Measurements from ENCODE around the gene DENND11. TPM values are rescaled to one million over a fixed set of nuclear protein-coding genes. Genes with fewer than 3 reads are reported as not detected.
A peak's percentile ranks its signal among the peaks of the same experiment; 100 is the strongest.
"Not testable (repeated sequence)": the region's sequence is repeated elsewhere in the genome, so short reads cannot be mapped to it uniquely, and the experiment has no call there.

DENND11 gene
- total RNA-seq, 1 donor from 2014 or later, result 32.0 TPM

DNA sequence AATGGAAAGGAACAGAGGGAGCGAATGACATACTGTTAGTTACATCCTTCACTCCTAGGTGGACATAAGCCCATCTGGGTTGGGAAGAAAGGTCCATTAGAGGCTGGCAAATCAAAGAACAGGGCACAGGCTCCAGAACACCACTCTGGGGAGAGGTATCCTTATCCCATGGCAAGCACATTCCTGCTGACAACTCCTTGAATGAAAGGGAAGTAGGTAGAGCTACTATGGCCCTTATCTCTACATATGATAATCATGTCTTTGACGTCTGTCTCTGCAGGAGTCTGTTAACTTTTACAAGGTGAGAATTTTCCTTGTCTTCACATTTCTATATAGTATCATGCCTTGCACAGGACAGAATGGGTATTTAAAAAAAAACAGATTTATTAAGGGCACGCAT is 10.4 kb downstream of the DENND11 start:
- intact Hi-C loops (cut with micrococcal nuclease), result no loop called here
- H3K36me3 Mint-ChIP-seq (ENCODE audit: low read depth), result peaks cover 21% of the 10 kb centered on the region
- H3K4me3 Mint-ChIP-seq (ENCODE audit: low read depth), result no peak overlapping the region
- no peak overlapping the region for H3K27ac Mint-ChIP-seq
- H3K27me3 Mint-ChIP-seq (ENCODE audit: low read depth), result no peaks in the 10 kb centered on the region
- H3K9me3 Mint-ChIP-seq, result no peaks in the 10 kb centered on the region
- peaks cover 5% of the 10 kb centered on the region for H3K4me1 Mint-ChIP-seq (ENCODE audit: low read depth)
- DNase-seq (ENCODE audit: low spot score), result no peak

DNA sequence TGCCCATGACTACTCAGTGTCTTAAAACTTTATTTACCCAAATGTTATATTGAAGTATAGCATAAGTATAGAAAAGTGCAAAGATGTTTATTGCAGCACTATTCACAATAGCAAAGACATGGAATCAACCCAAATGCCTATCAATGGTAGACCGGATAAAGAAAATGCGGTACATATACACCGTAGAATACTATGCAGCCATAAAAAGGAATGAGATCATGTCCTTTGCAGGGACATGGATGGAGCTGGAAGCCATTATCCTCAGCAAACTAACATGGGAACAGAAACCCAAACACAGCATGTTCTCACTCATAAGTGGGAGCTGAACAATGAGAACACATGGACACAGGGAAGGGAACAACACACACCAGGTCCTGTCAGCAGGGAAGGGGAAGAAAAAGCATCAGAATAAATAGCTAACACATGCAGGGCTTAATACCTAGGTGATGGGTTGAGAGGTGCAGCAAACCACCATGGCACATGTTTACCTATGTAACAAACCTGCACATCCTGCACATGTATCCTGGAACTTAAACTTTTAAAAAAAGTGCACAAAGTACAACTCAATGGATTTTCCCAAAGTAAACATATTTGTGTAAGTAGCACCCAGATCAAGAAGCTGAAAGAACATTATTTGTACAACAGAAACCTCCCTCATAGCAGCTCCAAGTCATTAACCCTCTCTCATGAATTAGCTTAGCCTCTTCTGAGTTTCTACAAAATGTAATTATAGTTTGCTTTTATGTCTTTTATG is 12.7 kb downstream of the DENND11 start:
- H3K4me3 Mint-ChIP-seq (ENCODE audit: low read depth); intact Hi-C loops (cut with micrococcal nuclease); DNase-seq (ENCODE audit: low spot score); H3K27ac Mint-ChIP-seq; H3K9me3 Mint-ChIP-seq; H3K27me3 Mint-ChIP-seq (ENCODE audit: low read depth): not testable (repeated sequence)
- Mint-ChIP-seq H3K4me1 (ENCODE audit: low read depth) (peaks cover 13% of the 10 kb centered on the region), H3K36me3 (ENCODE audit: low read depth) (peaks cover 33% of the 10 kb centered on the region)

DNA sequence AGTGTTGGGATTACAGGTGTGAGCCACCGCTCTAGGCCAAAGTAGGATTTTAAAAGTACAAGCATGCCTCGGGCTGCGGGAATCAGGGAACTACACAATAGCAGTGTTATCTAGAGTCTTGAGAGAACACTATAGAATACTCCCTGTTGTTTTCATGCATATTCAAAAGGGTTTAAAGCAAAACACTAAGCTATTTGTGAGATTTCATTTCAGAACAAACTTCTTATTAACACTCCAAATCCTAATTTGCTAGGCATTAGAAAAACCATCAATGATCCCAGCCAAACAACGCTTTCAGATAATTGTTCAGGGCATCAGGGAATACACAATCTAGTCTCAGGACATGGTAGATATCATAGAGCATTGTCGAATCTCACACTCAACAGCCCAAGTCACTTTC is 13.9 kb downstream of the DENND11 start:
- intact Hi-C loops (cut with micrococcal nuclease), result no loop called here
- Mint-ChIP-seq H3K4me1 (ENCODE audit: low read depth) (peaks cover 13% of the 10 kb centered on the region), H3K27me3 (ENCODE audit: low read depth) (no peaks in the 10 kb centered on the region), H3K36me3 (ENCODE audit: low read depth) (peaks cover 36% of the 10 kb centered on the region), H3K4me3 (ENCODE audit: low read depth) (no peak overlapping the region), H3K27ac (no peak overlapping the region), H3K9me3 (no peaks in the 10 kb centered on the region)
- DNase-seq (ENCODE audit: low spot score), result no peak

DNA sequence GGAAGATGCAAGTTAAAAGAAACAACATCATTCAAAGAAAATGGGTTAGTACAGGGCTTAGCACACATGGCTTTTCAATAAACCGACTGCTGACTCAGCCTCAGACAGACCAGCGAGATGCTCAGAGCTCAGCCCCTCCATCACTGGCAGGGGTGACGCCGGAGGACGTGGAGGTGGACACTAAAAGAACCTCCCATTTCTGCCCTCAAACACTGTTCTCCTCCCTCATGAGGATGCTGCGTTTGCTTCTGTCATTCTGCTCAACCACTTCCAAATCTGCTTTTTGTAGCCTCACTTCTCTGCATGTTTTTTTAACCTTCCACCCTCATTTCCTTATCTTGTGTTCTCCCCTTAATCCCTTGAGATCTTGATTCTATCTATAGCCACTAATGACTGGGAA is 15.3 kb downstream of the DENND11 start:
- DNase-seq (ENCODE audit: low spot score), result no peak
- Mint-ChIP-seq H3K4me1 (ENCODE audit: low read depth) (peaks cover 13% of the 10 kb centered on the region), H3K9me3 (no peaks in the 10 kb centered on the region), H3K36me3 (ENCODE audit: low read depth) (peaks cover 48% of the 10 kb centered on the region), H3K27me3 (ENCODE audit: low read depth) (no peaks in the 10 kb centered on the region), H3K27ac (no peak overlapping the region), H3K4me3 (ENCODE audit: low read depth) (no peak overlapping the region)
- intact Hi-C loops (cut with micrococcal nuclease), result no loop called here

DNA sequence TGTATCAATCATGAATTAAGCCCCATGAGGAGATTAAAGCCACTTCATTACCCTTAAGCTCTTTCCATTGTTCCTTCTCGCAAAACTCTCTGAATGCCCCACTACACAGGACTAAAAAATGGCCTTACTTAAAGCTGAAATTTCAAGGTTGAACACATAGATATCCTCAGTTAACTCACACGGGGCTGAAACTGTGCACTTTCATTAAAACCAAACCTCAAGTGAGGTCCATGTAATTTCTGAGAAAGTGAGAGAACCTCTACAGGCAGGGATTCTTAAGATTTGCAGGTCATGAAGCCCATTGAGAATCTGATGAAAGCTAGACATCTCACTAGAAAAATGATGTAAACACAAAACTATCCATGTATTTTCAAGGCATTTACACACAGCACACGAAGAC is 15.9 kb downstream of the DENND11 start:
- peaks cover 13% of the 10 kb centered on the region for H3K4me1 Mint-ChIP-seq (ENCODE audit: low read depth)
- H3K27me3 Mint-ChIP-seq (ENCODE audit: low read depth), result no peaks in the 10 kb centered on the region
- H3K4me3 Mint-ChIP-seq (ENCODE audit: low read depth), result no peak overlapping the region
- DNase-seq (ENCODE audit: low spot score), result no peak
- H3K9me3 Mint-ChIP-seq, result no peaks in the 10 kb centered on the region
- peaks cover 54% of the 10 kb centered on the region for H3K36me3 Mint-ChIP-seq (ENCODE audit: low read depth)
- intact Hi-C loops (cut with micrococcal nuclease), result no loop called here
- no peak overlapping the region for H3K27ac Mint-ChIP-seq

DNA sequence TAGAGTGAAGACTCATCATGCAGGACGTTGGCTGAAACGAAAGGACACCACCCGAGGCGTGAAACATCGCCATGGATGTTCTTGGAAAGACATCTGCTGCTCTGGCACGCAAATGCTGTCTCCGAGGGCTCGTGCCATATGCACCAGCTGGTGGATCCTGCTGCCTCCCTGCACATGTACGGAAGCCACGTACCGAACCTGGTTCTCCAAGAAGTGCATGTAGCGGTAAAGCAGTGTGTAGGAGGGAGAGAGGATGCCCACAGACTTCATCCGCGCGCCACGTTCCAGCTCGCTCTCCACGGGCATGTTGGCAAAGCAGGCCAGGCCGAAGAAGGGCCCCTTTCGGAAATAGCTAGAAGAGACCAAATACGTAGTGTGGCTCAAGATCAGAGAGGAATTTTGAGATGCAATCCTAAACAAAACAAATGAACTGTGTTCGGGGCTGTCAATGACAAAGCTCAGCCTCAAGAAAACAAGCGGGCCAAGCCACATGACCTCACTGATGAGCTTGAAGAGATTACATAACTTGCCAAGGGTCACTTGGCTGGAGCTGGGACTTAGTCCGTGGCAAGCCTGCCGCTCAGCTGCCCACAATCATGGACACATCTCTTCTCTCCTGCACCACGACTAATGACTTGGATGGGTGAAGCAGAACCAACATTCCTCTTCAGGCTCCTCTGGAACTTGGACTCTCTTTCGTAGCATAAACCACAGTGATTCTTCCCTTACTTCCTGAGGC is 16.5 kb downstream of the DENND11 start:
- Mint-ChIP-seq H3K4me1 (ENCODE audit: low read depth) (peaks cover 13% of the 10 kb centered on the region), H3K27me3 (ENCODE audit: low read depth) (no peaks in the 10 kb centered on the region), H3K9me3 (no peaks in the 10 kb centered on the region), H3K36me3 (ENCODE audit: low read depth) (peaks cover 60% of the 10 kb centered on the region), H3K27ac (no peak overlapping the region), H3K4me3 (ENCODE audit: low read depth) (no peak overlapping the region)
- DNase-seq (ENCODE audit: low spot score), result no peak
- intact Hi-C loops (cut with micrococcal nuclease), result no loop called here

DNA sequence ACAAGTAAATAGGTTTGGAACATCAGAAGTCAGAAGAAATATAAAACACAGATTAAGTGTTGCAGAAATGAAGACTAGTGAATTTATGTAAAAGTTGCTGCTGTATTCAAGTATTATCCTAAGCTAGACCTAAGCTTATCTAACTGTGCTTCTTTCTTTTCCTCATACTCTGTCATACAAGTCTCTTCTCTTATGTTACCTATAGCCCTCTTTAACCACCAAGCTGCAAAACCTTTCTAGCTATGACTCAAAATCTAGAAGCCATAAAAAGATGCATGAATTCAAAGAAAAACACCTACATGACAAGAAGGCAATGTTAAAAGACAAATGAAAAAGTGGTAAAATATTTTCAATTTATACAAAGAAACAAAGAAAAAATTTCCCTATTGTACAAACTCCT is 23.0 kb downstream of the DENND11 start:
- H3K4me3 Mint-ChIP-seq (ENCODE audit: low read depth), result no peak overlapping the region
- intact Hi-C loops (cut with micrococcal nuclease), result loop anchor here (5.0 kb wide), 1 partner anchor 127 kb away; the partner anchor contains the start of gene AGK
- no peaks in the 10 kb centered on the region for H3K9me3 Mint-ChIP-seq
- peaks cover 57% of the 10 kb centered on the region for H3K36me3 Mint-ChIP-seq (ENCODE audit: low read depth)
- peak overlapping the region; percentile 36 for H3K27ac Mint-ChIP-seq
- H3K27me3 Mint-ChIP-seq (ENCODE audit: low read depth), result no peaks in the 10 kb centered on the region
- H3K4me1 Mint-ChIP-seq (ENCODE audit: low read depth), result peaks cover 36% of the 10 kb centered on the region
- DNase-seq (ENCODE audit: low spot score), result no peak

DNA sequence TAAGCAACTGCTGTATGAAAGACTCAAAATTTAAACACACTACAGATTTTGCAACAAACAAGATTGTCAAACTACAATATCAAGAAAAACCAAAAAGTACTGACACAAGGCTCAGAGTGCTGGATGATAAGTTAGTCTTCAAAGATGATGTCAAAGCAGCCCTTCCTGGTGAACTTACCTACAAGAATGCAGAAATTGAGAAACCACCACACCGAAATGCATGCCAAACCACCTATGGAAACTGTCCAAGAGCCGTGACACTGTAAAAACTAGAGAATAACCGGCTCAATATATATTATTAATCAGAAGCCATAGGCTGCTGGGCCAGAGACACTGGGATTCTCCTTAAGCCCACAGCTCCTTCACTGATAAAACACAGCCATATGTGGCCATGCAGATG is 25.3 kb downstream of the DENND11 start:
- intact Hi-C loops (cut with micrococcal nuclease), result loop anchor here (5.0 kb wide), 1 partner anchor 124 kb away; the partner anchor contains the start of gene AGK
- H3K4me1 Mint-ChIP-seq (ENCODE audit: low read depth), result peaks cover 36% of the 10 kb centered on the region
- peak overlapping the region; percentile 49 for H3K27ac Mint-ChIP-seq
- no peaks in the 10 kb centered on the region for H3K27me3 Mint-ChIP-seq (ENCODE audit: low read depth)
- no peaks in the 10 kb centered on the region for H3K9me3 Mint-ChIP-seq
- no peak for DNase-seq (ENCODE audit: low spot score)
- H3K36me3 Mint-ChIP-seq (ENCODE audit: low read depth), result peaks cover 59% of the 10 kb centered on the region
- no peak overlapping the region for H3K4me3 Mint-ChIP-seq (ENCODE audit: low read depth)

DNA sequence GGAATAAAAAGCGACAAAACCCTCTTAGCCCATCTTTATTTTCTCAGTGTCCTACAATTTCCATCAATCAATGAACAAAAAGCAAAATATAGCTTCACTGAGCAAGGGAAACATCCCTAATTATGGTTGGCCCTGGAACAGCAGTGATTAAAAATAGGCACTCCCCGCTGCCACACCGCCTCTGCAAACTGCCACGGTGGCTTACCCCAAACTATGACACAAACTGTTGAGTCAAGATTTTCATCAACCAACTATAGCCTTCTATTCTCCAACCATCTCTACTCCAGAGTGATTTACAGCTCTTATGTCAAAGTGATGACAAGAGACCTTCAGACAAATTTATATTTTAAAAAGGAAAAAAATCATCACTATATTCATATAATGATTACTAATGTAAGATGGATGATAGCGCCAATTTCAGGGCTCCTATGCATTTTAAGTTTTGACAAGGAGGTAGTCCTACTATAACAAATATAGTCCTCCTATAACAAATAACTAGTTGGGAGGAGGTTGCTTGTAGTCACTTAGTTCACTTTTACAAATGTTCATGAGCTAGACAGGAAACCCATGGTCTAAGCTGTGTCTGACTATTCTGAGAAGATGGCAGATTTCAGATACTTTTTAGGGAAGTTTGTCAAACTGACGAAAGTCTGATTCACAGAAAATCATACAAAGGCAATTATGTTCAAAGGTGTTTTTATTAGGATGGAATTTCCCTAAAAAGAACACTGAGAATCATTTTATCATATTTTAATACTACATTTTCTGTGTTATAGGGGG is 26.3 kb downstream of the DENND11 start:
- intact Hi-C loops (cut with micrococcal nuclease), result loop anchor here (2.0 to 5.0 kb wide), 2 partner anchors 25 to 123 kb away; partner anchors contain the start of gene AGK
- no peaks in the 10 kb centered on the region for H3K9me3 Mint-ChIP-seq
- H3K4me3 Mint-ChIP-seq (ENCODE audit: low read depth), result peak overlapping the region; percentile 3
- DNase-seq (ENCODE audit: low spot score), result no peak
- peaks cover 36% of the 10 kb centered on the region for H3K4me1 Mint-ChIP-seq (ENCODE audit: low read depth)
- H3K27me3 Mint-ChIP-seq (ENCODE audit: low read depth), result no peaks in the 10 kb centered on the region
- H3K36me3 Mint-ChIP-seq (ENCODE audit: low read depth), result peaks cover 56% of the 10 kb centered on the region
- H3K27ac Mint-ChIP-seq, result peak overlapping the region; percentile 68

DNA sequence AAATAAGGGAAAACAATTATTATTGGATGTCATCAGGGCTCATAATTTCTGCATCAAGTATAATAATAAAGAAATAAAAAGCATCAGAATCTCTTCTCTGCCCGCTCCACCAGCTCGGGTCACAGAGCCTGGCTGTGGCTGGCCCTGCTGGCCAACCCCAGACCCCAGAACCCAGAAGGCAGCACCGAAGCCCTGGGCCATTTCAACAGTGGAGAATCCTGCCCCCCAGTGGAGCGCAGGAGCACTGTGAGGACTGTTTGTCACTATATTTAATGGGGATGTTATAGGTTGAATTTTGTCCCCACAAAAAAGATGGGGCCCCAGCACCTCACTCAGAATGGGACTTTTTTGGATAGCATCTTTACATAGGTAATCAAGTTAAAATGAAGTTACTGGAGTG is 27.3 kb downstream of the DENND11 start:
- Mint-ChIP-seq H3K36me3 (ENCODE audit: low read depth) (peaks cover 53% of the 10 kb centered on the region), H3K9me3 (no peaks in the 10 kb centered on the region), H3K4me3 (ENCODE audit: low read depth) (no peak overlapping the region), H3K27ac (peak overlapping the region; percentile 68), H3K27me3 (ENCODE audit: low read depth) (no peaks in the 10 kb centered on the region), H3K4me1 (ENCODE audit: low read depth) (peaks cover 33% of the 10 kb centered on the region)
- intact Hi-C loops (cut with micrococcal nuclease), result loop anchor here (2.0 to 5.0 kb wide), 2 partner anchors 26 to 122 kb away; partner anchors contain the start of gene AGK
- no peak for DNase-seq (ENCODE audit: low spot score)

DNA sequence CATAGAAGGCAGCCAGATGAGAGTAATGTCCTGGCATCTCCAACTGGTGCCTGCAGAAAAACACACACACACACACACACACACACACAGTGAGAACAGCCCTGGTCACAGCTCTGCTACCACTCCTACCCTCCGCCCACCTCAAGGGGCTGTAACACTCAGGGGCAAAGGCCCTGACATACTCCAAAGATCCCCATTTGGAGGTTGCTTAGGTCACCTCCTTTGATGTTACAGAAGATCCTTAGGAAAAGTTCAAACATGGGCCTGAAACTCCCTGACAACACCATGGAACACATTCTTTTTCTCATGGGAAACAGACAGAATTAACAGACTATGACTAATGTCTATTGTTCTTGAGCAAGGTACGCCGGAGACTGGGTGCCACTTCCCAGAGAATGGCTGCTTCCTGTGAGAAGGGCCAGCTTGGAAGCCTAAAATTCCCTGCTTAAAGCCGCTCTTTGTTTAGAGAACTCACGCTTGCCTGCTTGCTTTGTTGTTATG is 27.7 kb downstream of the DENND11 start:
- no peak for DNase-seq (ENCODE audit: low spot score)
- no peaks in the 10 kb centered on the region for H3K27me3 Mint-ChIP-seq (ENCODE audit: low read depth)
- H3K27ac Mint-ChIP-seq, result peak overlapping the region; percentile 39
- no peaks in the 10 kb centered on the region for H3K9me3 Mint-ChIP-seq
- H3K4me1 Mint-ChIP-seq (ENCODE audit: low read depth), result peaks cover 33% of the 10 kb centered on the region
- intact Hi-C loops (cut with micrococcal nuclease), result loop anchor here (2.0 kb wide), 1 partner anchor 27 kb away; no protein-coding TSS in a partner anchor
- no peak overlapping the region for H3K4me3 Mint-ChIP-seq (ENCODE audit: low read depth)
- peaks cover 51% of the 10 kb centered on the region for H3K36me3 Mint-ChIP-seq (ENCODE audit: low read depth)

DNA sequence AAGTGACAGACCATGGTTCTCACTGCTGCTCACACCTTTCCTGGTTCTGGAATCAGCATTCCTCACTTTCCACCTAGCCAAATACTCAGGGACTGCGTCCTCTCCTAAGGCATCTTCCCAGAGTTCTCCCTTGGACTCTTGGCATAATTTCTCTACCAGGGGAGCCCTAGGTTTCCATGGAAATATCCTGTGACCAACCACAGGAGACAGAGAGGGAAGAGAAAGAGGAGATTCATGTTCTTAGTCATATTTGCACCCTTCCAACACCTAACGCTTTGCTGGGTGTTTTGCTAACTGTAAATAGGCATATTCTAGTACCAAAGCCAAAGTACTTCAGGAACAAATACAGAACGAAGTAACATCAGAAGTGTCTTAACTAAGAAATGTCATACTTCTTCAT is 28.6 kb downstream of the DENND11 start:
- intact Hi-C loops (cut with micrococcal nuclease), result no loop called here
- Mint-ChIP-seq H3K4me3 (ENCODE audit: low read depth) (no peak overlapping the region), H3K9me3 (no peaks in the 10 kb centered on the region), H3K36me3 (ENCODE audit: low read depth) (peaks cover 48% of the 10 kb centered on the region), H3K27ac (no peak overlapping the region), H3K4me1 (ENCODE audit: low read depth) (peaks cover 25% of the 10 kb centered on the region), H3K27me3 (ENCODE audit: low read depth) (no peaks in the 10 kb centered on the region)
- DNase-seq (ENCODE audit: low spot score), result no peak

Measured in activated T-helper 2 cell treated with anti-CD3 and anti-CD28 coated beads, Interferon-gamma antibody, Interleukin-2, Interleukin-4, amounts not matched to agents 10 μg/mL and 5 μg/mL and 100 μg/mL, durations not matched to agents 14 hours and 24 hours and 36 hours (primary cell).